ENCODE results near the gene WDR1.

- TF ChIP-seq CTCF (conservative IDR thresholded peaks at IDR 0.05) (no peak), ZFX (IDR thresholded peaks at IDR 0.05) (no peak)
Observed at GRCh38 chr4:10026485-10026884, 90.1 kb downstream of the WDR1 start.

Measured in C4-2B (cell line).